Retinal pigment epithelial cell (primary cell): ENCODE results near the gene PKP2.

Source experiments
- DNase-seq: peaks from one replicate; pipeline ENCODE4 v3.0.0-alpha.2; 2010; ENCODE audit warnings: low read depth
- H3K4me3 ChIP-seq: 2 replicates; pipeline ENCODE4 v1.5.1; 2011; ENCODE audit warnings: mild to moderate bottlenecking, low read length, control low read depth, moderate library complexity
- CTCF ChIP-seq: conservative IDR thresholded peaks from 2 replicates; pipeline ENCODE4 v1.5.1; 2011; ENCODE audit warnings: low read depth, low read length, control low read depth, inconsistent platforms

The PKP2 gene

GRCh38 chr12:32846053-32846452 lies 50.5 kb downstream of the PKP2 start:
- DNase-seq = no peak
- no peak overlapping the region for H3K4me3 ChIP-seq
- no peak for TF ChIP-seq CTCF

GRCh38 chr12:32843528-32844095 lies 53.0 kb downstream of the PKP2 start:
- DNase-seq = no peak
- no peak overlapping the region for H3K4me3 ChIP-seq
- no peak for TF ChIP-seq CTCF

GRCh38 chr12:32841061-32841460 lies 55.5 kb downstream of the PKP2 start:
- H3K4me3 ChIP-seq = no peak overlapping the region
- no peak for DNase-seq
- no peak for TF ChIP-seq CTCF

GRCh38 chr12:32839828-32840227 lies 56.7 kb downstream of the PKP2 start:
- DNase-seq = no peak
- no peak overlapping the region for H3K4me3 ChIP-seq
- no peak for TF ChIP-seq CTCF

GRCh38 chr12:32837974-32838373 lies 58.6 kb downstream of the PKP2 start:
- DNase-seq = no peak
- TF ChIP-seq CTCF = no peak
- no peak overlapping the region for H3K4me3 ChIP-seq

GRCh38 chr12:32836710-32837109 lies 59.9 kb downstream of the PKP2 start:
- DNase-seq = no peak
- H3K4me3 ChIP-seq = no peak overlapping the region
- no peak for TF ChIP-seq CTCF

- TF ChIP-seq CTCF = no peak
- DNase-seq = no peak
- H3K4me3 ChIP-seq = no peak overlapping the region
Measured at GRCh38 chr12:32834122-32834521, 62.5 kb downstream of the PKP2 start.
